ENCODE data around the gene ANO6.
"Not testable (repeated sequence)": the region's sequence is repeated elsewhere in the genome, so short reads cannot be mapped to it uniquely, and the experiment has no call there.

Gene ANO6

GRCh38 chr12:45298047-45298446 is 82.2 kb downstream of the ANO6 start:
- intact Hi-C loops (cut with DNase I): no loop called here
- DNase-seq: no peak

GRCh38 chr12:45298721-45299692 is 83.1 kb downstream of the ANO6 start:
- no peak for DNase-seq
- intact Hi-C loops (cut with DNase I): no loop called here

- DNase-seq: no peak
- intact Hi-C loops (cut with DNase I): loop anchor here (10.0 kb wide), 1 partner anchor 88 kb away; the partner anchor contains the start of gene ANO6
These were observed 86.9 kb downstream of the ANO6 start for GRCh38 chr12:45302621-45303369.

GRCh38 chr12:45303945-45304344 is 88.0 kb downstream of the ANO6 start:
- DNase-seq: no peak
- intact Hi-C loops (cut with DNase I): loop anchor here (10.0 kb wide), 1 partner anchor 89 kb away; the partner anchor contains the start of gene ANO6

- intact Hi-C loops (cut with DNase I): loop anchor here (10.0 kb wide), 1 partner anchor 90 kb away; the partner anchor contains the start of gene ANO6
- no peak for DNase-seq
These were observed 88.8 kb downstream of the ANO6 start for GRCh38 chr12:45304514-45305178.

GRCh38 chr12:45305907-45306306 is 90.0 kb downstream of the ANO6 start:
- no peak for DNase-seq
- intact Hi-C loops (cut with DNase I): loop anchor here (10.0 kb wide), 1 partner anchor 91 kb away; the partner anchor contains the start of gene ANO6

GRCh38 chr12:45309836-45310626 is 94.1 kb downstream of the ANO6 start:
- no peak for DNase-seq
- intact Hi-C loops (cut with DNase I): loop anchor here (10.0 kb wide), 1 partner anchor 95 kb away; the partner anchor contains the start of gene ANO6

GRCh38 chr12:45310627-45310968 is 94.7 kb downstream of the ANO6 start:
- intact Hi-C loops (cut with DNase I): no loop called here
- DNase-seq: no peak

- intact Hi-C loops (cut with DNase I): no loop called here
- DNase-seq: no peak
These were observed 96.1 kb downstream of the ANO6 start for GRCh38 chr12:45312012-45312411.

- intact Hi-C loops (cut with DNase I): no loop called here
- no peak for DNase-seq
These were observed 98.9 kb downstream of the ANO6 start for GRCh38 chr12:45314770-45315169.

GRCh38 chr12:45315462-45315861 is 99.6 kb downstream of the ANO6 start:
- no peak for DNase-seq
- intact Hi-C loops (cut with DNase I): no loop called here

GRCh38 chr12:45317261-45317660 is 101.4 kb downstream of the ANO6 start:
- not testable (repeated sequence) for DNase-seq

GRCh38 chr12:45322810-45323209 is 106.9 kb downstream of the ANO6 start:
- DNase-seq: no peak
- intact Hi-C loops (cut with DNase I): no loop called here

More at GRCh38 chr12:45317261-45317660, 101.4 kb downstream of the ANO6 start:
- intact Hi-C loops (cut with DNase I): not testable (repeated sequence)

- DNase-seq: no peak
- intact Hi-C loops (cut with DNase I): no loop called here
These were observed 108.5 kb downstream of the ANO6 start for GRCh38 chr12:45324391-45324790.

- DNase-seq: no peak
- intact Hi-C loops (cut with DNase I): no loop called here
These were observed 110.6 kb downstream of the ANO6 start for GRCh38 chr12:45326358-45326975.

- no peak for DNase-seq
- intact Hi-C loops (cut with DNase I): no loop called here
These were observed 112.0 kb downstream of the ANO6 start for GRCh38 chr12:45327823-45328383.

- DNase-seq: no peak
- intact Hi-C loops (cut with DNase I): no loop called here
These were observed 113.3 kb downstream of the ANO6 start for GRCh38 chr12:45329238-45329637.

GRCh38 chr12:45329702-45330101 is 113.8 kb downstream of the ANO6 start:
- no peak for DNase-seq

GRCh38 chr12:45331552-45331951 is 115.7 kb downstream of the ANO6 start:
- intact Hi-C loops (cut with DNase I): no loop called here
- DNase-seq: no peak

More at GRCh38 chr12:45329702-45330101, 113.8 kb downstream of the ANO6 start:
- intact Hi-C loops (cut with DNase I): no loop called here

All from posterior cingulate gyrus (tissue), 11 donors.